SK-N-SH (cell line): Measurements from ENCODE around the gene PYDC1.

ENCODE experiments used
- RFX5 ChIP-seq: IDR thresholded peaks from 2 replicates; pipeline ENCODE4 v1.6.1; 2012; ENCODE audit warnings: mild to moderate bottlenecking, improper control_type of control experiment, low read length
- TF ChIP-seq, protein P1 (sequence below): fragments of 200-600 bp; sonication (generic); IDR thresholded peaks from 2 replicates; pipeline ENCODE4 v1.6.1; 2017; ENCODE audit warnings: antibody characterized with exemption, mild to moderate bottlenecking, moderate library complexity

DNA sequence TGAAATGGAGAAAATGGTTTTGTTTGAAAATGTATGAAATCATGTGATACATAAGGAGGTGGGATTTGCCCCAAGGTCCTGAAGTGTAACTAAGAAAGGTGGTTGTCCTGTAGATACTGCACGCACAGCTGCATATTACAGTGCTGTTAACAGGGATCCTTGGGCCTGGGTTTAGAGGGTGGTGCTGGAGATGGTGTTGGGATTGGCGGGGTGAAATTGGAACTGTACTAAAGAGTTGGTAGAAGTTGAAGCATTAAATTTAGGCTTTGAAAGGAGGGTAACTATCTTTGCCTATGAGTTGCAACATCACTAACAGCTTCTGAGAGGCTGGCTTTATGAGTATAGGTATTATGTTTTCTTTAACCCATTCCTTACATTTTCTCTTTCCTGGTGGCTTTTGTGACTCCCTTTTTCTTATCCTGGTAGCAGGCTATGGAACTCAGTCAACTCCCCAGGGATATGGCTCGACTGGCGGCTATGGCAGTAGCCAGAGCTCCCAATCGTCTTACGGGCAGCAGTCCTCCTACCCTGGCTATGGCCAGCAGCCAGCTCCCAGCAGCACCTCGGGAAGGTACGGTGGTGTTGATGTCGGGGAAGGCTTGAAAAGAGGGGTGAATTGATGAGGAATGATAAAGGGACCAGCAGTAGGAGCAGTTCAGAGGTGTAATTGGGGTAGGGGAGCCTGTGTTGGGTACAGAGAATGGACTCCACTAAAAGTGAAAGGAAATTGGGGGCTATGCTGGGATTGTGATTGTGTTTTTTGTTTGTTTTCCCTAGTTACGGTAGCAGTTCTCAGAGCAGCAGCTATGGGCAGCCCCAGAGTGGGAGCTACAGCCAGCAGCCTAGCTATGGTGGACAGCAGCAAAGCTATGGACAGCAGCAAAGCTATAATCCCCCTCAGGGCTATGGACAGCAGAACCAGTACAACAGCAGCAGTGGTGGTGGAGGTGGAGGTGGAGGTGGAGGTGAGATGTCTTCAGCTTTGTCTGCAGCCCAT lies 33.2 kb downstream of the PYDC1 start:
- TF ChIP-seq, protein P1, sequence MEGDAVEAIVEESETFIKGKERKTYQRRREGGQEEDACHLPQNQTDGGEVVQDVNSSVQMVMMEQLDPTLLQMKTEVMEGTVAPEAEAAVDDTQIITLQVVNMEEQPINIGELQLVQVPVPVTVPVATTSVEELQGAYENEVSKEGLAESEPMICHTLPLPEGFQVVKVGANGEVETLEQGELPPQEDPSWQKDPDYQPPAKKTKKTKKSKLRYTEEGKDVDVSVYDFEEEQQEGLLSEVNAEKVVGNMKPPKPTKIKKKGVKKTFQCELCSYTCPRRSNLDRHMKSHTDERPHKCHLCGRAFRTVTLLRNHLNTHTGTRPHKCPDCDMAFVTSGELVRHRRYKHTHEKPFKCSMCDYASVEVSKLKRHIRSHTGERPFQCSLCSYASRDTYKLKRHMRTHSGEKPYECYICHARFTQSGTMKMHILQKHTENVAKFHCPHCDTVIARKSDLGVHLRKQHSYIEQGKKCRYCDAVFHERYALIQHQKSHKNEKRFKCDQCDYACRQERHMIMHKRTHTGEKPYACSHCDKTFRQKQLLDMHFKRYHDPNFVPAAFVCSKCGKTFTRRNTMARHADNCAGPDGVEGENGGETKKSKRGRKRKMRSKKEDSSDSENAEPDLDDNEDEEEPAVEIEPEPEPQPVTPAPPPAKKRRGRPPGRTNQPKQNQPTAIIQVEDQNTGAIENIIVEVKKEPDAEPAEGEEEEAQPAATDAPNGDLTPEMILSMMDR = no peak
- no peak for TF ChIP-seq RFX5
